HepG2 (cell line): ENCODE results near the gene ID3.

Source experiments
- ATF4 ChIP-seq, 2 experiments: fragments of 450-650 bp in 1 of 2; sonication (generic) in 1 of 2; formaldehyde crosslinking; IDR thresholded peaks; 2 replicates each; pipeline versions ENCODE4 v1.5.0 to v1.8.0; 2020 to 2022; ENCODE audit warnings: mild to moderate bottlenecking in 1 of 2, missing genetic modification reagents in 1 of 2
- CTCF ChIP-seq: sonication (generic); formaldehyde crosslinking; IDR thresholded peaks from 2 replicates; pipeline ENCODE4 v1.5.0; 2020; ENCODE audit warnings: mild to moderate bottlenecking, missing genetic modification reagents, moderate library complexity
- MAFG ChIP-seq: sonication (generic); formaldehyde crosslinking; IDR thresholded peaks from 2 replicates; pipeline ENCODE4 v1.5.1; 2020; ENCODE audit warnings: mild to moderate bottlenecking, missing genetic modification reagents

- no peak for TF ChIP-seq ATF4 (CRISPR knock-in tag; IDR thresholded peaks at IDR 0.05)
- TF ChIP-seq MAFG (CRISPR knock-in tag): no peak
- TF ChIP-seq CTCF (CRISPR knock-in tag): no peak
These were observed 21.9 kb downstream of the ID3 start for GRCh38 chr1:23537296-23537973.
